ENCODE measurements around the gene GNB1L. TPM values are rescaled to one million over a fixed set of nuclear protein-coding genes. Genes with fewer than 3 reads are reported as not detected.
"Not testable (repeated sequence)": the region's sequence is repeated elsewhere in the genome, so short reads cannot be mapped to it uniquely, and the experiment has no call there.

Gene GNB1L
- total and polyA plus RNA-seq, 9 of the 15 experiments (the other 6 are each of a cell fraction or from before 2014, with no cell fraction given), result 0.56 to 50.5 (median 10.2) TPM

DNA sequence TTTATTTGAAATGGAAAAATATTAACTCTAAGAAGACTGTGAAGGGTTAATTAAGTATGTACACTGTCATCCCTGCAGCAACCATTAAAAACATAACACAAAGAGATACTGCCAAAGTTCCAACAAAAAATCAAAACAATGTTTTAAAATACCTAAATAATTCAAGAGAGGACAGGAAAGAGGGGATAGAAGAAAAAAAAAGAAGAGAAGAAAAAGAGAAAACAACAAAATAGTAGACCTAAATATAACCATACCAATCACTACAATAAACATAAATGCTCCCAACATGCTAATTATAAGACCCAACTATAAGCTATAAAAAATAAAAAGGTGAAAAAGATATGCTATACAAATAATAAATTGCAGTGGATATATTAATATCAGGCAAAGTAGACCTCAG, 20.1 kb downstream of the GNB1L start (continued):
- TF ChIP-seq HDAC1 (IDR thresholded peaks at IDR 0.05) (peak; percentile 24 to 29; a peak in 1 of 4 replicates), MIER1 (IDR thresholded peaks at IDR 0.05; ENCODE audit: low read depth) (peak; percentile 32; the same call in 1 of the 2 replicates)

DNA sequence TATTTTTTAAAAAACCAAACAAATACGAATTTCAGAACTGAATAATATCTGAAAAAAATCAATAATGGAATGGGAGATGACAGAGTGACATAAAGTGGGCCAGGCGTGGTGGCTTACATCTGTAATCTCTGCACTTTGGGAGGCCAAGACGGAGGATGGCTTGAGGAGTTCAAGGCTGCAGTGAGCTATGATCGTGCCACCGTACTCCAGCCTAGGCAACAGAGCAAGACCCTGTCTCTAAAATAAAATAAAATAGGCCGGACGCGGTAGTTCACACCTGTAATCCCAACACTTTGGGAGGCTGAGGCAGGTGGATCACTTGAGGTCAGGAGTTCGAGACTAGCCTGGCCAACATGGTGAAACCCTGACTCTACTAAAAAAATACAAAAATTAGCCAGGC, 21.3 kb downstream of the GNB1L start:
- POLR2A ChIA-PET, result interaction anchor here (0.7 to 16.0 kb wide), 11 partner anchors 9 to 68 kb away, joined by 3 to 247 read pairs (median 6); partner anchors contain the start of genes GNB1L and RTL10
- DNase-seq (ENCODE audit: extremely low read depth in 1 of 4, low spot score in 3 of 4); H3K9me1 ChIP-seq (ENCODE audit: control insufficient read depth, insufficient read depth, low read length); H3K27me3 ChIP-seq (ENCODE audit: control insufficient read depth in 2 of 2, insufficient read depth in 2 of 2, low read length in 2 of 2); H3K79me2 ChIP-seq (ENCODE audit: control insufficient read depth, insufficient read depth, low read length); BruUV-seq (replicated peaks); in situ Hi-C loops (cut with MboI); FAIRE-seq; intact Hi-C loops (cut with micrococcal nuclease); H4K20me1 ChIP-seq (replicated peaks; ENCODE audit: control insufficient read depth, insufficient read depth, low read length); H3K4me2 ChIP-seq (ENCODE audit: insufficient read depth, low read length); H3K4me1 ChIP-seq (replicated peaks in 1 of 2; ENCODE audit: control insufficient read depth in 2 of 2, insufficient read depth in 2 of 2, low read length in 2 of 2); H3K9ac ChIP-seq (ENCODE audit: insufficient read depth in 1 of 2, low read depth in 2 of 2, low read length in 2 of 2); H3K9me3 ChIP-seq (replicated peaks; ENCODE audit: control insufficient read depth, insufficient read depth, low read depth, low read length); H2AFZ ChIP-seq (ENCODE audit: low read depth, low read length); CTCF ChIA-PET (ENCODE audit: low intra/inter-chr PET ratio); H3K27ac ChIP-seq (ENCODE audit: extremely low read depth, low read depth, low read length); H3K4me3 ChIP-seq; ATAC-seq; H3K36me3 ChIP-seq (ENCODE audit: control insufficient read depth, insufficient read depth, low read length): not testable (repeated sequence)
- WGBS (ENCODE audit: insufficient coverage, low coverage, missing lambda C conversion rate), result 84% methylated on average over 9 of the region's 9 CpGs
- TF ChIP-seq ZNF12 (CRISPR knock-in tag; IDR thresholded peaks at IDR 0.05), result peak; percentile 45; the same call in 1 of the 2 replicates
- TF ChIP-seq SNRNP70 (optimal IDR thresholded peaks at IDR 0.05; ENCODE audit: low read depth, low read length), result peak; percentile 74
- TF ChIP-seq ZNF644 (tag; IDR thresholded peaks at IDR 0.05; ENCODE audit: low read depth), result peak; percentile 45; the same call in 1 of the 2 replicates
- 0 out of 2 replicates have a peak, but pooled peaks have one; percentile 64 for TF ChIP-seq TGIF2 (CRISPR knock-in tag; IDR thresholded peaks at IDR 0.05)
